Erythroblast (primary cell): ENCODE results near the gene ANKRD18A.
"Not testable (repeated sequence)": the region's sequence is repeated elsewhere in the genome, so short reads cannot be mapped to it uniquely, and the experiment has no call there.

ENCODE experiments used
- GATA1 ChIP-seq: IDR thresholded peaks from 2 replicates; pipeline ENCODE4 v1.6.1; 2011; ENCODE audit warnings: low read depth, mild to moderate bottlenecking, control low read depth, low read length, moderate library complexity
- POLR2A ChIP-seq: IDR thresholded peaks from 2 replicates; pipeline ENCODE4 v1.6.1; 2011; ENCODE audit warnings: mild to moderate bottlenecking, low read length

DNA sequence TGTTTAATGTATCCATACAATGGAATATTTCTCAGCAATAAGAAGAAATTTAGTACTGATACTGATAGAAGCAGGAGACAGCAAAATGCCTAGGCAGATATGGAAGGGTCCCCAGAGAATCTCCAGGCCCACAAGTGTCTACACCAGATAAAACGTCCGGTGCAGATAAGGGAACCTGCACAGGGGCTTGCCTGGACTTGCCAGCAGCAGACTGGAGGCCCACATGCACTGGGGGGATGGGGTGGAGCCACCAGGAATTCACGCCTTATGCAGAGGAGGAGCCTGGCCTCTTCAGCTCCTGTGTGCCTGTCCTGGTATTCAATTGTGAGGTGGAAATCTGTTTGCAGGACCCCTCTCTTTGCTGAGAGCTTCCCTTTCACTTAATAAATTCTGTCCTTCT lies 36.6 kb downstream of the ANKRD18A start:
- TF ChIP-seq POLR2A, GATA1: not testable (repeated sequence)
